Vagina (tissue), 2 donors: ENCODE data around the gene IMMP2L. TPM values are rescaled to one million over a fixed set of nuclear protein-coding genes. Genes with fewer than 3 reads are reported as not detected.

Experiments used
- DNase-seq, 2 donors: peaks; one replicate each; pipeline ENCODE4 v3.0.0-alpha.2; 2017; ENCODE audit errors: extremely low spot score in 2 of 2
- H3K27ac ChIP-seq: fragments of 200-600 bp; sonication (generic); one replicate; pipeline ENCODE4 v1.5.1; 2019
- H3K27me3 ChIP-seq: fragments of 200-600 bp; sonication (generic); one replicate; pipeline ENCODE4 v1.5.1; 2019
- H3K36me3 ChIP-seq, 2 donors: fragments of 200-600 bp; sonication (generic); one replicate each; pipeline ENCODE4 v1.5.1; 2017 to 2019
- H3K4me1 ChIP-seq: fragments of 200-600 bp; sonication (generic); one replicate; pipeline ENCODE4 v1.5.1; 2019
- H3K4me3 ChIP-seq, 2 donors: fragments of 200-600 bp; sonication (generic); 1 replicate in 1 of 2; 2 replicates in 1 of 2; pipeline ENCODE4 v1.5.1; 2016 to 2019
- H3K9me3 ChIP-seq: fragments of 200-600 bp; sonication (generic); one replicate; pipeline ENCODE4 v1.5.1; 2019
- CTCF ChIP-seq, 3 experiments: fragments of 450-650 bp in 2 of 3; fragments of 200-600 bp in 1 of 3; sonication (generic) in 1 of 3; IDR thresholded peaks; one replicate each; pipeline ENCODE4 v1.5.1; 2017 to 2019; ENCODE audit warnings: antibody characterized with exemption in 3 of 3, mild to moderate bottlenecking in 2 of 3, moderate library complexity in 2 of 3
- POLR2A ChIP-seq, 2 donors: fragments of 450-650 bp; IDR thresholded peaks; one replicate each; pipeline ENCODE4 v1.6.1; 2017; ENCODE audit warnings: antibody characterized with exemption in 2 of 2, mild to moderate bottlenecking in 2 of 2, moderate library complexity in 2 of 2
- POLR2AphosphoS5 ChIP-seq, 2 donors: sonication (generic); formaldehyde crosslinking; IDR thresholded peaks; one replicate each; pipeline ENCODE4 v1.9.0; 2017; ENCODE audit warnings: antibody characterized with exemption in 2 of 2, mild to moderate bottlenecking in 2 of 2, low read depth in 1 of 2; ENCODE audit not compliant: insufficient read depth in 1 of 2
- intact Hi-C: fragments of 100-400 bp; cut with DNase I; formaldehyde crosslinking; loops from one replicate; pipeline ENCODE4 v1.15.1; 2023
- total RNA-seq: library from RNA; depleted of rRNA; stranded (reverse); fragments of >200 nt; gene quantifications from one replicate; pipeline ENCODE4 v1.2.3, GENCODE V29; 2016

IMMP2L gene
- total RNA-seq, 1 donor from 2014 or later, result 13.3 TPM

- H3K9me3 ChIP-seq, result no peaks in the 10 kb centered on the region
- DNase-seq, result no peak
- no peak overlapping the region for H3K4me3 ChIP-seq
- no peaks in the 10 kb centered on the region for H3K27me3 ChIP-seq
- no peaks in the 10 kb centered on the region for H3K4me1 ChIP-seq
- no peak overlapping the region for H3K27ac ChIP-seq
- intact Hi-C loops, result no loop called here
- no peaks in the 10 kb centered on the region for H3K36me3 ChIP-seq
- TF ChIP-seq POLR2A (IDR thresholded peaks at IDR 0.05) (no peak), CTCF (IDR thresholded peaks at IDR 0.05) (no peak), POLR2AphosphoS5 (IDR thresholded peaks at IDR 0.05; ENCODE audit: insufficient read depth in 1 of 2, low read depth in 1 of 2) (no peak)
Observed at GRCh38 chr7:110962826-110963225, 599.5 kb downstream of the IMMP2L start.

GRCh38 chr7:110962374-110962773 is 599.9 kb downstream of the IMMP2L start:
- no peak for DNase-seq
- Histone ChIP-seq H3K9me3 (no peaks in the 10 kb centered on the region), H3K4me3 (no peak overlapping the region), H3K27me3 (no peaks in the 10 kb centered on the region), H3K27ac (no peak overlapping the region), H3K36me3 (no peaks in the 10 kb centered on the region), H3K4me1 (no peaks in the 10 kb centered on the region)
- intact Hi-C loops, result no loop called here
- TF ChIP-seq POLR2AphosphoS5 (IDR thresholded peaks at IDR 0.05; ENCODE audit: insufficient read depth in 1 of 2, low read depth in 1 of 2), result no peak
- TF ChIP-seq CTCF (IDR thresholded peaks at IDR 0.05), result no peak
- TF ChIP-seq POLR2A (IDR thresholded peaks at IDR 0.05), result no peak

GRCh38 chr7:110960811-110961210 is 601.5 kb downstream of the IMMP2L start:
- TF ChIP-seq POLR2AphosphoS5 (IDR thresholded peaks at IDR 0.05; ENCODE audit: insufficient read depth in 1 of 2, low read depth in 1 of 2) (no peak), POLR2A (IDR thresholded peaks at IDR 0.05) (no peak), CTCF (IDR thresholded peaks at IDR 0.05) (no peak)
- H3K27me3 ChIP-seq, result no peaks in the 10 kb centered on the region
- no peaks in the 10 kb centered on the region for H3K4me1 ChIP-seq
- intact Hi-C loops, result no loop called here
- no peak for DNase-seq
- H3K36me3 ChIP-seq, result no peaks in the 10 kb centered on the region
- H3K4me3 ChIP-seq, result no peak overlapping the region
- no peaks in the 10 kb centered on the region for H3K9me3 ChIP-seq
- H3K27ac ChIP-seq, result no peak overlapping the region

GRCh38 chr7:110948280-110948679 is 614.0 kb downstream of the IMMP2L start:
- Histone ChIP-seq H3K4me1 (no peaks in the 10 kb centered on the region), H3K36me3 (no peaks in the 10 kb centered on the region), H3K9me3 (no peaks in the 10 kb centered on the region), H3K27ac (no peak overlapping the region), H3K27me3 (no peaks in the 10 kb centered on the region), H3K4me3 (no peak overlapping the region)
- no peak for TF ChIP-seq CTCF (IDR thresholded peaks at IDR 0.05)
- TF ChIP-seq POLR2AphosphoS5 (IDR thresholded peaks at IDR 0.05; ENCODE audit: insufficient read depth in 1 of 2, low read depth in 1 of 2), result no peak
- no peak for TF ChIP-seq POLR2A (IDR thresholded peaks at IDR 0.05)
- intact Hi-C loops, result no loop called here
- DNase-seq, result no peak

- H3K36me3 ChIP-seq, result no peaks in the 10 kb centered on the region
- H3K27me3 ChIP-seq, result no peaks in the 10 kb centered on the region
- DNase-seq, result no peak
- intact Hi-C loops, result no loop called here
- no peak overlapping the region for H3K27ac ChIP-seq
- H3K4me1 ChIP-seq, result no peaks in the 10 kb centered on the region
- no peaks in the 10 kb centered on the region for H3K9me3 ChIP-seq
- H3K4me3 ChIP-seq, result no peak overlapping the region
- TF ChIP-seq CTCF (IDR thresholded peaks at IDR 0.05), result no peak
- TF ChIP-seq POLR2A (IDR thresholded peaks at IDR 0.05), result no peak
- TF ChIP-seq POLR2AphosphoS5 (IDR thresholded peaks at IDR 0.05; ENCODE audit: insufficient read depth in 1 of 2, low read depth in 1 of 2), result no peak
Observed at GRCh38 chr7:110947408-110947807, 614.9 kb downstream of the IMMP2L start.
